ENCODE data around the gene GFRA1.
"Not testable (repeated sequence)": the region's sequence is repeated elsewhere in the genome, so short reads cannot be mapped to it uniquely, and the experiment has no call there.

The GFRA1 gene

DNA sequence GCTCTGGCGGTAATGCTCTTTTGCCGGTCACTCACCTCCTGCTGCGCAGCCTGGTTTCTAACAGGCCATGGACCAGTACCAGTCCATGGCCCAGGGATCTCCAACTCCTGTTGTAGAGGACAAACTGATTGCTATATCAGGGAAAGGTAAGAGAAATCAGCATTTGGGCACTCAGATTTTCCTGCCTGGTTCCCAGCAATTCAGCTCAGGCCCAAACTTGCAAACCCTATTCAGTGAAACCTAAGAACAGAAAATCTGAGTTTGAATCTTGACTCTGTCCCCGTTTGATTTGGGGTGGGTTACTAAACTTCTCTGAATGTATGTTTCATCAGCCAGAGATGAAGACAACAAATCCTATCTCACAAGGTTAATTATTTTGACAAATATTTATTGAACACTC lies 77.4 kb downstream of the GFRA1 start:
- no peak for DNase-seq

- no peak for DNase-seq
These were observed 78.0 kb downstream of the GFRA1 start for GRCh38 chr10:116195039-116195438.

DNA sequence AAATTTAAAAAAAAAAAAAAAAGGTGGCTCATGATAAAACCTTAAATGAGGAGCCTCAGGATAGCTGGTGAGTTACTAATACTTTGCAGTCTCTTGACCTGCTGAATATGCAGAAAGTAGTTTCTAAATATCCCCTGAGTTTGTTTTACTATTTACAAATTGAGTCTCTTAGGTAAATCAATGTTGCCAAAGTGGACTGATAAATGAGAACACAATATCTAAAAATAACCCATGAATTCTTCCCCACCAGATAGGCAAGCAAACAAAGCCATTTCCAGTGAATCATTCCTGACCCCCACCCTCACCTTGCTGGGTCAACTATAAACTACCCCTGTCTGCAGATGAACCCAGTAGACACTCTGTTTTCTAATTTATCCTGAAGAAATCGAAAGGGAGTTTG lies 78.9 kb downstream of the GFRA1 start:
- DNase-seq: no peak

GRCh38 chr10:116190883-116191282 lies 82.1 kb downstream of the GFRA1 start:
- DNase-seq: no peak

DNA sequence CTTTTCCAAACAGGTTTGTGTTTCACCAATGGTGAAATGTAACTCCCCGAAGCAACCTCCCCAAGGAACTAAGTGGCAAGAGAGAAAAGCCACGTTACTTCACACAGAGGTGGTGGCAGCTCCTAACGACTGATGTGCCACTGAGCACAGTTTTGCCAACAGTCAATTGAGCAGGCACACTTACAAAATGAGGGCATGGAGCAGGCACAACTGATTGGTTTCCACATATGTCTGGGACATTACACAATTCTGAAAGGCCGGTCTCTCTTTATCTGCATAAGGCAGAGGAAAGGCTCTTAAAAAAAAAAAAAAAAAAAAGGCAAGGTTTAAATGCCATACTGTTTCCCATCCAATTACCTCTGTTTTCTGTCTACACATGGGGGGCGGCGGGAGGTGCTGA lies 86.7 kb downstream of the GFRA1 start:
- no peak for DNase-seq

GRCh38 chr10:116185199-116185867 lies 87.7 kb downstream of the GFRA1 start:
- DNase-seq: no peak

DNA sequence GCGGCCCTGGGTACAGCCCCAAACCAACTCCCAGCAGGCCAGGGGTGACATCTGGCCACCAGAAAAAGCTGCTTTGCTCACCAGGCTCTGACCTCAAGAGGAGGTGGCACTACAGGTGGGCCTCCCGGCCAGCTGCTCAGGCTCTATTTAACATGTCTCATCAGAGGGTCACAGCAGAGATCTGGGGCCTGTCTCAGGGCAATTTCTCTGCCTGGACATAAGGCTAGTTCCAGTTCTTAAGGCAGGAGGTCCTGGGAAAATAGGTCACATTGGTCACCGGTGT lies 88.6 kb downstream of the GFRA1 start:
- DNase-seq: no peak

DNA sequence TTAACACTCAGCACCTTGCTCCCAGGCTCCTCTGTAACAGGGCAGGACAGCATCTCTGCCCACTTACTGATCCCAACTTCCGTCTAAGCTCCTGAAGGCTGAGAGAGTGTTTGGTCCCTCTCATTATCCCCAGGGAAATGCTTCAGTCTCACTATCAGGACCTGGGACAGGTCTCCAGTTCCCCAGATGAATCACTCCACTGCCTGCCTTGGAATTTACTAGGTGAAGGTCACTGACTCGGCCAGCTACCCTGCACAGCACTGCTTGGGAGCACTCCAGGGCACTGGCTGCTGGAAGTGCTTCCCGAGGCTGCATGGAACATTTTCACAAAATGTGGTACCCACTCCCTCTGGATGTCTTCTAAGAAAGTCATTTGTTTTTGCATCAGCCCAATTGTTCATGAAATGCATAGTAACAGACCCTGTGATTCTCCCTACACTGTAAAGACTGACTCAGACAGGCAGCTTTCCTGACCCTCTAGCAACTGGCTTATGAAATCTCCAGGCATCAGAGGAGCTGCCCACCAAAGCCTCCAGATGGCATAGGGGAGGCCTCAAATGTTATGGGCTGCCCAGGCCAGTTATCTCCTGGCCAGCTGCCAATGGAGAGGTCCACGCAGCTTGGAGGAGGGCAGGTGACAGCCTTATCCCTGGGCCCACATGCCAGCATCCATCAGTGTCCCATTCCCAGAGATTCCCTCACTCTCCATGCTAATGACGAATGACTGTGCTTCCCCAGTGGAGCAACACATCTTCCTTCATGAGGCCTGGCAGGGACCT lies 89.1 kb downstream of the GFRA1 start:
- DNase-seq: peak; percentile 44

- no peak for DNase-seq
These were observed 90.6 kb downstream of the GFRA1 start for GRCh38 chr10:116182426-116182825.

DNA sequence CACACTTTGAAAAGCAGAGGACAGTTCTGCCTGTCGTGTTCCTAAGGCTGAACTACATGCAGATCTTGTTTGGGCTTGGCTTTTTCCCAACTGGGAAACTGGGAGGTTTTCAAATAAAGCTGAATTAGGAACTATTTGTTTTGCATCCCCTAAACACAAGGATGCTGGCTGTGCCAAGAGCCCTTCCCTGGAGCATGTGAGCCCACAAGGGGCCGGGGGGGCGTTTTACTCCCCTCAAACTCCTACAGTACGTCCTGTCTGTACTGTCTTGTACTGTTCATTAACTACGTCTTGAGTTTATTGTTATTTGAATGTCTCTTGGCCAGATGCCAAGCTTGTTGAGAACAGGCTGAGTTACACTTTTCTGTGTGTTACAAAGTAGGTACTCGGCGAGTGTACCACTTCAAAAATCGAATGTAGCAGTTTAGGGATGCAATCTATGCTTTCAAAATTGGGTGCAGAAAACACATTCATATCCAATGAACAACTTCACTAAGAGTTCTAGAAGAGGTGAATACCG lies 94.9 kb downstream of the GFRA1 start:
- no peak for DNase-seq

- DNase-seq: no peak
These were observed 97.8 kb downstream of the GFRA1 start for GRCh38 chr10:116175231-116175630.

DNA sequence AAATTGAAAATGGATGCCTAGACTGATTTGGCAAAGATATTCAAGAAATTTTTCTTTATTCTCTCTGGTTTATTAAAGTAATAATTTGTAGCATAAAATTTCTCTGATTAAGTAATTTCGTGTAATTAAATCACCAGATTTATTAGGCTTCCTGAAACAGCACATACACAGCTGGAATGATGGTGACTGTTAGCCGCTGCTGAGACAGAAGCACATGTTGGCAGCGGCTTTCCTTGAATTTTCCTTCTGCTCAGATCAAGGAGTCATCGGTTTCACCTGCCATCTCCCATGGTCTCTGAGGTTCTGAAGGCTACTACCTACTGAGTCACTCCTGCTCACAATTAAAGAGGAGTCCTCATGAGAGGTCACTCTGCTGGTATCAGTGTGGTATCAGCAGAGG lies 101.5 kb downstream of the GFRA1 start:
- DNase-seq: no peak

GRCh38 chr10:116170815-116171250 lies 102.2 kb downstream of the GFRA1 start:
- peak; percentile 91 for DNase-seq

DNA sequence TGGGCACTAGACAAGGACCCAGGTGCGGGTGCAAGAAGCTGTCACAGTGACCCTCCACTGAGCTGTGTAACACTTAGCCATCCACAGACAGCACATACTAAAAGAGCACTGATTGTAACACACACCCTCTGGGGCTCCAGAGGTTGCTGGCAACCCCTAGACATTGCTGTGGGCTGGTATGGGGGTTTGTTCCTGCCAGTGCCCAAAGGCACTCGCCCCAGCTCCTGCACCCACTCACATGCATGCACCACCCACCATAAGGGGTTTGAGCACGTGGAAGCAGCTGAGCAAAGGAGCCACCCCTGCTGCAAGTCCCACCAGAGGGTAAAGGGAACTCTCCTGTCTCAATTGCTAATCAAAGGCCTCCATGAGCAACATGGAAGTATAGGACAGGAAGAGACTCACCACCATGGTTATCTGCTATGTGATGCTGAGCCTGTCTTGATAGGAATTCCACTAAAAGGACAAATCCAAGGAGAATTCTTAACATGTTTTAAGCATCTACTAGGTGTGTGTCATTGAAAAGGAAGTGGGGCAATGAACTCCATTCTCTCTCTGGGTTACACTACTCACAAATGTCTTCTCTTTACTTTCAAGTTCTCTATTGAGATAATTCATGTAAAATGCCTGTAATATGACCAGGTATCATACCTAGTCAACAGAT lies 103.1 kb downstream of the GFRA1 start:
- DNase-seq: peak; percentile 26

DNA sequence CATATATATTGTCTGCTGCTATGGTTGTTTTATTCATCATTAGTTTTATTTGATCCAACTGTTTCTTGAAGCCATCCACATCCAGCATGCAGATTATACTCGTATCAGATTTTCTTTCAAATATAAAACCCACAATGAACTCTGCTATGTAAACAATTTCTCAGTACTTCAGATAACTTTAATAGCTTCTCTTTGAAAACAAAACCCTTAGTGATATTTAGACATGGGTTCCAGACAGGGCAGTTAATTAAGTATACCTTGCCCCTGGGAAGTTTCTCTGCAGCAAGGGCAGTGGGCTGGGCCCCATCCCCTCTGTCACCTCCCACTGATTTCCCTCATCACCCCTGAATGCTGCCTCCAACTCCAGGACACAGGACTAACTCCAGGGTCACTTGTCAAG lies 104.3 kb downstream of the GFRA1 start:
- DNase-seq: no peak

- no peak for DNase-seq
These were observed 104.7 kb downstream of the GFRA1 start for GRCh38 chr10:116168329-116168728.

- not testable (repeated sequence) for DNase-seq
These were observed 107.1 kb downstream of the GFRA1 start for GRCh38 chr10:116165941-116166340.

GRCh38 chr10:116164291-116164690 lies 108.7 kb downstream of the GFRA1 start:
- no peak for DNase-seq

- no peak for DNase-seq
These were observed 109.5 kb downstream of the GFRA1 start for GRCh38 chr10:116163333-116164131.

DNA sequence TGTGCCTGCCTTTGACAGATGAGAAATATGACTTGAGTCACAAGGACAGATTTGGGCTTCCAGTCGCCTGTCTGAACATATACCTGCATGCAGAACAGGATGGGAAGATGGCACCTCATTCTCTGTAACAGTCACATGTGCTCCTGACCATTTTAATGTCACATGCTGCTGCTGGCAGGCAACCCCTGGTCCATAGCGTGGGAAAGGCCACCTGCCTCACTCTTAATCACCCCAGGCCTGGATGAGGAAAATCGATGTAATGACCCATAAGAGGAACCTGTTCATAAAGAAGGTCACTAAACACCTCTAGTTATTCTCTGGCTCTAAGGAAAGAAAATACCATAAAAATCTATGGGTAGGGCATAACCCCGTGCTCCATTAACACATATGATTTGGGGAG lies 110.2 kb downstream of the GFRA1 start:
- DNase-seq: no peak

DNA sequence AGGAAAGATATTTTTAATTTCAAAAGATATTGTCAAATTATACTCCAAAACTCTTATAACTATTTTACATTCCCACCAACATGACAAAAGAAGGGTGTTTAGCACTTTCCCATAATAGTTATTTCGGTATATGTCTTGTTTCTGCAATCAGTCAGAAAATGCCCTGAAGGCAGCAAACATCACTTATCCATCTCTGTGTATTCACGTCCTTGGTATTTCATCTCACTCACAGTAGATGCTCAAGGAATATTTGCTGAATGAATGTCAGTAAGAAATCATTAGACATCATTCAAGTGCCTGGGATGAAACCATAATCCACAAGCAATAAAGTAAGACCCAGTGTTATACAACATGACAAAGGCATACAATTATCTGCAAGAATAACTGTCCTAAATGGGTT lies 112.7 kb downstream of the GFRA1 start:
- DNase-seq: no peak

GRCh38 chr10:116159197-116159596 lies 113.8 kb downstream of the GFRA1 start:
- no peak for DNase-seq

DNA sequence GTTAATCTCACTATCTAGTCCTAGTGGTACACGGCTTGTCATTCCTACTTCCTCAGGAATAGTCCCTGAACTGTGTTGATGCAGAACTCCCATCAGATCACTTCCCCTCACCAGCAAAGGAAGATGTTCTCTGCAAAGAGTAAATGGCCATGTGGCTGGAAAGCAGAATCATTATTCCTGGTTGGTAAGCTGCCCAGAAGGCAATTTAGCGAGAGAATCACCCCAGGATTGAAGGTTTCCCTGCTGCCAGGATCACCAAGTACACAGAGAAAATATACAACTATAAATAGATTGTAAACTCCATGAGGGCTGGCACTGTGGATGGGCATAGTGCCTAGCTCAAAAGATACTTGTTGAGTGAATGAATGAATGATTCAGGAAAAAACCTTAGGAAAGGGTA lies 115.0 kb downstream of the GFRA1 start:
- DNase-seq: no peak

Measured in fibroblast of skin of scalp (primary cell).